Gastroesophageal sphincter (tissue), 4 donors: ENCODE data around the gene FOSL2. TPM values are rescaled to one million over a fixed set of nuclear protein-coding genes. Genes with fewer than 3 reads are reported as not detected.

Experiments
- ATAC-seq: fragments of 150-250 bp; one replicate; pipeline ENCODE4 v1.9.1; 2016; ENCODE audit warnings: mild to moderate bottlenecking, moderate library complexity
- H3K27ac ChIP-seq, 4 donors: fragments of 200-600 bp; sonication (generic) in 3 of 4; 1 replicate in 3 of 4; 2 replicates in 1 of 4; pipeline ENCODE4 v1.5.1; 2016 to 2019
- H3K27me3 ChIP-seq: fragments of 200-600 bp; sonication (generic); one replicate; pipeline ENCODE4 v1.5.1; 2019
- H3K36me3 ChIP-seq, 2 donors: fragments of 200-600 bp; sonication (generic); one replicate each; pipeline ENCODE4 v1.5.1; 2019; ENCODE audit warnings: control low read depth in 1 of 2
- H3K4me1 ChIP-seq, 3 donors: fragments of 200-600 bp; sonication (generic); 1 replicate in 2 of 3; 2 replicates in 1 of 3; pipeline ENCODE4 v1.5.1; 2016 to 2019; ENCODE audit warnings: control low read depth in 2 of 3
- H3K4me3 ChIP-seq, 2 donors: fragments of 200-600 bp; sonication (generic); one replicate each; pipeline ENCODE4 v1.5.1; 2019; ENCODE audit warnings: mild to moderate bottlenecking in 1 of 2, moderate library complexity in 1 of 2
- H3K9me3 ChIP-seq, 3 donors: fragments of 200-600 bp; sonication (generic); one replicate each; pipeline ENCODE4 v1.5.1; 2017 to 2019; ENCODE audit warnings: control low read depth in 2 of 3
- EP300 ChIP-seq: sonication (generic); formaldehyde crosslinking; IDR thresholded peaks from one replicate; pipeline ENCODE4 v1.6.1; 2017; ENCODE audit warnings: antibody characterized with exemption, mild to moderate bottlenecking
- POLR2A ChIP-seq, 2 donors: fragments of 450-650 bp; IDR thresholded peaks; one replicate each; pipeline ENCODE4 v1.6.1; 2017; ENCODE audit warnings: antibody characterized with exemption in 2 of 2, mild to moderate bottlenecking in 2 of 2, moderate library complexity in 1 of 2
- POLR2AphosphoS5 ChIP-seq: sonication (generic); formaldehyde crosslinking; IDR thresholded peaks from one replicate; pipeline ENCODE4 v1.6.1; 2017; ENCODE audit warnings: antibody characterized with exemption
- WGBS, 2 donors: methylation state at CpG; one replicate each; pipeline ENCODE4 v1.1.5; 2018; ENCODE audit warnings: low coverage in 1 of 2; 5-methylcytosine and 5-hydroxymethylcytosine counted together
- small RNA-seq, 4 donors: library from RNA; depleted of rRNA; stranded (forward); fragments of <200 nt; gene quantifications; one replicate each; pipeline ENCODE3, GENCODE V24; 2016
- total RNA-seq, 4 donors: library from RNA; depleted of rRNA; stranded (reverse); fragments of >200 nt; gene quantifications; one replicate each; pipeline ENCODE4 v1.1.0, GENCODE V29; 2016
- TF ChIP-seq, protein P1 (sequence below), 4 experiments: fragments of 200-600 bp in 2 of 4; fragments of 450-650 bp in 2 of 4; sonication (generic) in 1 of 4; IDR thresholded peaks; one replicate each; pipeline ENCODE4 v1.5.1; 2017 to 2019; ENCODE audit warnings: antibody characterized with exemption in 4 of 4, mild to moderate bottlenecking in 2 of 4, moderate library complexity in 2 of 4

The FOSL2 gene
- total RNA-seq, 4 donors from 2014 or later, result 75.3 to 152 (median 132) TPM

DNA sequence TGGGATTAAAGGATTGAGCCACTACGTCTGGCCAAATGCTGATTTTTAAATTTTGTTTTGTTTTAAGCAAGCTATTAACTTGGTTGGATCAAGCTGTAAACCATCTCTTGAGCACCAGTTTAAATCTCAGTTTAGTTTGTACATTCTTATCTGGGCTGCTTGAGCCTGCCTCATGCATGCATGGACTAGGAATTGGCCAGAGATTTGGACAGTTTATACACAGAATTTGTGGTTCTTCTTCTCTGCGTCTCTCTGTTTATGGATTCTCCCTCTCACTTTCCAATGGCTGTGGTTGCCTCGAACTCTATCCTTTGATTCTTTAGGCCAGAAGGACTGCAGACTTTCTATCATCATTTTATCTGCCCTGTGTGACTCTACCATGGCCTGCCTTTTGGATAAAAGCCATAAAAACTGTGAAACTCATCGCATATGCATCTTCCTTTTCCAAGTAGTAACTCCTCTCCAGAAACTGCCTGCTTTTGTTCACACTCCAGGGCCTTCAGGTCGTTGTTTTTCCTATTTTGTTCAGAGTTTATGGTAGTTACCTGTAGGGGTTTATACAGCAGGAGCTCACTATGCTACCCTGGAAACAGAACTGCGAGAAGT, 70.7 kb downstream of the FOSL2 start:
- Histone ChIP-seq H3K27ac (no peak overlapping the region), H3K9me3 (peaks cover 0 to 15% (median 0%) of the 10 kb centered on the region in 3 donors), H3K4me1 (no peaks in the 10 kb centered on the region), H3K36me3 (no peaks in the 10 kb centered on the region), H3K4me3 (no peak overlapping the region), H3K27me3 (no peaks in the 10 kb centered on the region)
- WGBS, 2 donors, result 53 to 84% methylated on average over 5 of the region's 6 CpGs
- no peak for ATAC-seq
- TF ChIP-seq, protein P1, sequence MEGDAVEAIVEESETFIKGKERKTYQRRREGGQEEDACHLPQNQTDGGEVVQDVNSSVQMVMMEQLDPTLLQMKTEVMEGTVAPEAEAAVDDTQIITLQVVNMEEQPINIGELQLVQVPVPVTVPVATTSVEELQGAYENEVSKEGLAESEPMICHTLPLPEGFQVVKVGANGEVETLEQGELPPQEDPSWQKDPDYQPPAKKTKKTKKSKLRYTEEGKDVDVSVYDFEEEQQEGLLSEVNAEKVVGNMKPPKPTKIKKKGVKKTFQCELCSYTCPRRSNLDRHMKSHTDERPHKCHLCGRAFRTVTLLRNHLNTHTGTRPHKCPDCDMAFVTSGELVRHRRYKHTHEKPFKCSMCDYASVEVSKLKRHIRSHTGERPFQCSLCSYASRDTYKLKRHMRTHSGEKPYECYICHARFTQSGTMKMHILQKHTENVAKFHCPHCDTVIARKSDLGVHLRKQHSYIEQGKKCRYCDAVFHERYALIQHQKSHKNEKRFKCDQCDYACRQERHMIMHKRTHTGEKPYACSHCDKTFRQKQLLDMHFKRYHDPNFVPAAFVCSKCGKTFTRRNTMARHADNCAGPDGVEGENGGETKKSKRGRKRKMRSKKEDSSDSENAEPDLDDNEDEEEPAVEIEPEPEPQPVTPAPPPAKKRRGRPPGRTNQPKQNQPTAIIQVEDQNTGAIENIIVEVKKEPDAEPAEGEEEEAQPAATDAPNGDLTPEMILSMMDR (IDR thresholded peaks at IDR 0.05), result no peak
- TF ChIP-seq EP300 (no peak), POLR2A (IDR thresholded peaks at IDR 0.05) (no peak), POLR2AphosphoS5 (no peak)

DNA sequence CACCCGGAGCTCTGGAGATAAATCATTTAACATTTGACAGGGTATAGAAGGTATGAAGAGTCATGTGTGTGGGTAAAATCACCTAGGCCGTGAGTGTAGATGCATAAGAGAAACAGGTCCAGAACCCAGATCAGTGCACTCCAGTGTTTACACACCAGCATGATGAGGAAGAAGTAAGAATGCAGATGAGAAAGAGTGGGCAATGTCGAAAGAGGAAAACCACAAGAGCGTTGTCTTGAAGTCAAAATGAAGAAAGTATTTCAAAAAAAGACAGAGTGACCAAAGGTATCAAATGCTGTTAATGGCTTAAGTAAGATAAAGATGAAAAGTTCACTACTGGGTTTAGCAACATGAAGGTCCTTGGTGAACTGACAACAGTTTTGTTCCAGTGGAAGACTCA, 71.2 kb downstream of the FOSL2 start:
- TF ChIP-seq POLR2AphosphoS5, result no peak
- TF ChIP-seq EP300, result no peak
- TF ChIP-seq, protein P1 (IDR thresholded peaks at IDR 0.05), result no peak
- TF ChIP-seq POLR2A (IDR thresholded peaks at IDR 0.05), result no peak
- WGBS, 2 donors, result 75 to 86% methylated on average over 4 of the region's 4 CpGs
- Histone ChIP-seq H3K36me3 (no peaks in the 10 kb centered on the region), H3K9me3 (peaks cover 0 to 15% (median 0%) of the 10 kb centered on the region in 3 donors), H3K4me1 (no peaks in the 10 kb centered on the region), H3K4me3 (no peak overlapping the region), H3K27me3 (no peaks in the 10 kb centered on the region), H3K27ac (no peak overlapping the region)
- ATAC-seq, result no peak

DNA sequence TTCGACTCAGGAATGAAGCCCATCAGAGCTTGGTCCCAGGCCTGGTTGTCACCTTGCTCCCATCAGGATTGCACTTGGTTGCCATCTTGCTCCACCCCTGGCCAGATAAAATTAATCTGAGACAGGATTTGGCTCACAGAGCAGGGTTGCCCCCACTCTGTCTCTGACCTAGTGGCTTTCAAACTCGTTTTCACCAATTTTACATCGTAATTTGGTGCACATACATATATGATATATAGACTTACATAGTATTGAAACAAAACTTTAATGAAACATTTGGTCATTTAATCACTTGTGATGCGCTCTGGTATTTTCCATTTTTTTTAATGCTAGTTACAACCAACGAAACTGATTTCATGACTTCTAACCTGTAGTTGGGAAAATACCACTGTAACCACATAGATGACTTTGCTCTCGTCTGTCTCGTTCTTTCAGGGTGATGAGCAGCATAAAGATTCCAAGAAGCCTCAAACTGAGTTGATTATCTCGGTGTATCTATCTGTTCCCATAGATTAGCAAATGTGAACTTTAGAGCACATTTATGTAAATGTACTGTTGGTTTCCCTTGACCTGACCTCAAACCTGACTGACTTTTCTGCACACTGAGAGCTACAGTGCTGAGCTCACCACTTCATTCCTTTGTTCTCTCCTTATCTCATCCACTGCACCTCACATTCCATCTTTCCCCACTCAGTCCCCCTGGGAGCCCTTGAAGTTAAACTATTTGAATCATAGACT, 72.7 kb downstream of the FOSL2 start:
- TF ChIP-seq POLR2AphosphoS5 (no peak), POLR2A (IDR thresholded peaks at IDR 0.05) (no peak), EP300 (no peak)
- TF ChIP-seq, protein P1 (IDR thresholded peaks at IDR 0.05), result no peak
- Histone ChIP-seq H3K9me3 (peaks cover 0 to 15% (median 0%) of the 10 kb centered on the region in 3 donors), H3K36me3 (no peaks in the 10 kb centered on the region), H3K27ac (no peak overlapping the region), H3K4me3 (no peak overlapping the region), H3K27me3 (no peaks in the 10 kb centered on the region), H3K4me1 (no peaks in the 10 kb centered on the region)
- 67 to 83% methylated on average over 6 of the region's 8 CpGs for WGBS, 2 donors
- no peak for ATAC-seq

Small RNA genes lying within 50 kb of the gene (small RNA-seq; reads per million reads assigned to genes)
- 0 to 0.18 (median 0) reads per million in 4 donors for gene AC104695.3
- gene SNRPGP7, result 0 reads per million in 4 donors

Other genes starting within 250 kb of the FOSL2 start
- gene PLB1, start 103.2 kb downstream of the FOSL2 start, total RNA-seq, result 10 to 100 TPM in 2 of 4 donors, 1 to 10 TPM in 2; 3.0 to 14.5 (median 10.5) TPM